AML-193 (cell line): ENCODE data around the gene DENND11.

Experiments
- DNase-seq, 2 experiments: peaks; one replicate each; lab custom pipeline; 2025; lab: John Stamatoyannopoulos, UW

DENND11 gene, protein sequence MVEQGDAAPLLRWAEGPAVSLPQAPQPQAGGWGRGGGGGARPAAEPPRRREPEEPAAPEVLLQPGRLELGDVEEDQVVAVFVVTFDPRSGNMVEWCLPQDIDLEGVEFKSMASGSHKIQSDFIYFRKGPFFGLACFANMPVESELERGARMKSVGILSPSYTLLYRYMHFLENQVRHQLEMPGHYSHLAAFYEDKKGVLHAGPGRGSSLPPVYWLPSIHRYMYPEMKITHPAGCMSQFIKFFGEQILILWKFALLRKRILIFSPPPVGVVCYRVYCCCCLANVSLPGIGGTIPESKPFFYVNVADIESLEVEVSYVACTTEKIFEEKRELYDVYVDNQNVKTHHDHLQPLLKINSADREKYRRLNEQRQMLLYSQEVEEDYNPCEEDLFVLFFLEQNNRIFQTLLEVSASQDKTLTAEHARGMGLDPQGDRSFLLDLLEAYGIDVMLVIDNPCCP

DNA sequence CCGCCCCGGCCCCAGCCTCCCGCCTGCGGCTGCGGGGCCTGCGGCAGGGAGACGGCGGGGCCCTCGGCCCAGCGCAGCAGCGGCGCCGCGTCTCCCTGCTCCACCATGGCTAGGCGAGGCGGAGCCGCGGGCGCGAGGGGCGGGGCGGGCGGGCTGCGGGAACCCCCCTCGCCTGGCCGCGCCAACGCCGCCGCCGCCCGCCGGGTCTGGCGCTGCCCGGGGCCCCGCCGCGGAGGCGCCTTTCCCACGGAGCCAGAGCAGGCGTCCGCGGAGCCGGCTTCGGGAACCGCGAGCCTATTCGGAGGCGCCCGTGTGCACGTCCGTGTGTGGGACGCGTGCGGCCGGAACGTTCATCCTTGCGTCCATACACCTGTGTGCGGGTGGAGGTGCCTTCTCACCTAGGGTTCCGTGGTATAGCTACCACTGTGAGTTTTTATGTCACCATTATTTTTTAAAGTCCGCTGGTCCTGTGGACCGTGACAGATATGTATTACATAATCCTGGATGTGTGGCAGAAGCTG, at the start of gene DENND11:
Gene DENND11 (minus strand): TSS at position 120 of the 521 bp plus-strand sequence. CDS start 13 bp downstream, at position 107.
- DNase-seq: peak in 1 of 2 experiments; percentile 3

DNA sequence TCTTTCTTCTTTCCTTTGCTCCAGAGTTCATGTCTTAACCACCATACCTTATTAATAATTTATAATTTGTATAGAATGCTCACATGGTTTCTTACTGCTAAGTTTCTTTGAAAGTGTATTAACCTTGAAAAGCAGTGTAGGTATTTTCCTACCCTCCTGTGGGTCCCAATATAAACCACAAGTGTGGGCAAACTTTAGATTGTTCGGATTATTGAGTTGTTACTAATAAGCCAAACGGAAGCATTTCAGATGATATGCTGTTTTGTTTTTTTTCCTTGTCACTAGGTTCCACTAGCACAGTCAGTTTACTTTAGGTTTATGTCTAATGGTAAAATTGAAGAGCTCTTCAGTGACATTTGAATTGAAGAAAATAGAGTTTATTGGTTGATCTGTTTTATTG, 46.4 kb upstream of the DENND11 start:
- DNase-seq: no peak

DNA sequence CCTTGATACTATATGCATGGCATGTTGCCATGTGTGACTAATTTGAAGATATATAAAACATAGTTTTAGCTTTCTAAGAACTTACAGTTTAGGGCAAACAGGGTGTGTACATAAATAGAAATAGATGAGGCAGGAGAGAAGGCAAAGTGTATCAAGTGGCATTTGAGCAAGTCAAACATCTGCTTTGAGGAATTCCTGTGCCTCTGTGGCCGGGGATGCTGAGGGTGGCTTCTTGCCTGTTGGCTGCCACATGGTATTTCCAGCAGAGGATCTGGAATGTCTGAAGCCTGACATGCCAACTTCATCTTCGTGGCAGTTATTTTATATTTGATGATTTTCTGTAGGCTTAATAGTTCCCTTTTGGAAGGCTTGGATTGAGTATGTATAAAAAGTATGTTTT, 42.2 kb upstream of the DENND11 start:
- no peak for DNase-seq

DNA sequence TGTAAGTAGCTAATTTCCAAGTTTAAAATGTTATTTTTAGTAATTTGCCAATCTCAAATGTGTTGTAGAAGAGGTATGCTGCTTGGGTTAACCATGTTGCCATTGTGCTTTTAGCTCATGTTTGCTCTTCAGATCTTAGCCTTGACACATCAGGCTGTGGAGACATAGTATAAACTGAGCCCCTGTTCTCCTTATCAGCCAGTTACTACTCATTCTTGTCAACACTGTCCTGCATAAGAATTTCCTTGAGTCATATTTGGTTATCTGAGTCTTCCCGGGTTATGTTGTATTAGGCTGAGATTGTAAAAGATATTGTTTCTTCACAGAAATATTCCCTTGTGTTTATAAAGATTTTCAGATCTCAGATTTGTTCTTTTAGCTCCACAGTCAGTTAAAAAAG, 40.3 kb upstream of the DENND11 start:
- no peak for DNase-seq

DNA sequence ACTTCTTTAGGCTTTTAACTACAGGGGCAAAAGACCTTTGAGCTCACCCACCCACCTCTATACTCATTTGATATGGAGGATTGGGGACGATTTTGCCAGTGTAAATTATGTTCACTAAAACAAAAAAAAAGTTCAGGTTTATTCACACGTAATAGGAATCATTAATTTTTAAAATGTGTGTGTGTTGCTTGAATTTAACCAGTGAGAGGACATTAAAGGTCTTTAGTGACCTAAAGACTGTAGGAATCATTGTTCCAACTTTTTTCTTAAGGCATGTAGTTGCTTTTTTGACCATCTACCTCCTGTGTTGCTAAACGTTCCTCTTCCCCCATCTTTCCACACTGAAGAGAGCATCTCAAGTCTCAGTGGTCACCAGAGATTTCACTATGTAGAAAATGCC, 37.3 kb upstream of the DENND11 start:
- DNase-seq: no peak

DNA sequence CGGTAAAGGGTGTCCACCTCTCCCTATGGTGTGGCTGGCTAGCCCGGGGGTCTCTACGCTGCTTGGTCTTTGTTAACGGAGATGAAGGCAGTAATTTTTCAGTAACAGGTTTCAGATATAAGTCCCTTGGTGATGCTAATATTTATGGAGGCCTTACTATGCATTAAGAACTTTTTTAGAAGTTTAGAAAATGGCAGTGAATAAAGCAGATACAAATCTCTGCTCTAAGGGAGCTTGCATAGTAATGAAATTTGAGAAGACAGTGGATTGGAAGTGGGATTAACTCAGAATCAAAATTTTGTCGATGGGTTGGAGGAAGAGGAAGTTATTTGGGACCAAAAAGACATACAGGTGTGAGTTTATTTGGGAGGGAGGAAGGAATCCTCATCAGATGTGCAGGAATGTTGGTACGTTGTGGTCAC, 36.6 kb upstream of the DENND11 start:
- peak in 1 of 2 experiments; percentile 19 for DNase-seq

DNA sequence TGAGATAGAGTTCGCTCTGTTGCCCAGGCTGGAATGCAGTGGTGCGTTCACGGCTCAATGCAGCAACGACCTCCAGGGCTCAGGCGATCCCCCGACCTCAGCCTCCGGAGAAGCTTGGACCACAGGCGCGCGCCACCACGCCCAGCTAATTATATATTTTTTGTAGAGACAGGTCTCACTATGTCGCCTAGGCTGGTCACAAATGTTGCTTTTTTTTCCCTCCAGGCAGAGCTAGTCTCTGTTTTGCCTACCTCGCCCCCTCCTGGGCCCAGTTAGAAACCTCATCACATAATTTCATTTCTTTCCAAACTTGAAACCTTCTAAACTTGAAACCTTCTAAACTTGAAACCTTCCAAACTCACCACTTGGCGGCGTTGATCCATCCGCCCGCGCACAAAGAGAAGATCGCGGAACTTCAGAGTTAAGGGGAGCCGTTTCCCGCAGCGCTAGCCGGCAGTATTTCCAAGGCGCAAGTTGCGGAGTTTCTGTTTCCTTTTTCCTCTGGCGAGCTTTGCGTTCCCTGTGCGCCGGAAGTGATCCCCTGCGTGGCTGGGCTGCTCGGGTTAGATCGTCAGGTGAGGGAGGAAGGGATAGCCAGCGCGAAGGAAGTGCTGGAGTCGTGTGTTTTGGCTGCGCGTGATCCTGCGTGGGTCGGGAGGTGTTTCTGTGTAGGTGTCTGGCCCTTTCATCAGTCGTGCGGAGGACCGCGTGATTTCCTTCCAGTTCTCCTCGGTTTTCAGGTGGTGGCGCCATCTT, 36.0 kb upstream of the DENND11 start, which contains the start of gene SSBP1:
Gene SSBP1 (plus strand): TSS at position 523 of the 756 bp plus-strand sequence. CDS start 809 bp downstream, outside the sequence.
- peak; percentile 96 to 98 for DNase-seq

DNA sequence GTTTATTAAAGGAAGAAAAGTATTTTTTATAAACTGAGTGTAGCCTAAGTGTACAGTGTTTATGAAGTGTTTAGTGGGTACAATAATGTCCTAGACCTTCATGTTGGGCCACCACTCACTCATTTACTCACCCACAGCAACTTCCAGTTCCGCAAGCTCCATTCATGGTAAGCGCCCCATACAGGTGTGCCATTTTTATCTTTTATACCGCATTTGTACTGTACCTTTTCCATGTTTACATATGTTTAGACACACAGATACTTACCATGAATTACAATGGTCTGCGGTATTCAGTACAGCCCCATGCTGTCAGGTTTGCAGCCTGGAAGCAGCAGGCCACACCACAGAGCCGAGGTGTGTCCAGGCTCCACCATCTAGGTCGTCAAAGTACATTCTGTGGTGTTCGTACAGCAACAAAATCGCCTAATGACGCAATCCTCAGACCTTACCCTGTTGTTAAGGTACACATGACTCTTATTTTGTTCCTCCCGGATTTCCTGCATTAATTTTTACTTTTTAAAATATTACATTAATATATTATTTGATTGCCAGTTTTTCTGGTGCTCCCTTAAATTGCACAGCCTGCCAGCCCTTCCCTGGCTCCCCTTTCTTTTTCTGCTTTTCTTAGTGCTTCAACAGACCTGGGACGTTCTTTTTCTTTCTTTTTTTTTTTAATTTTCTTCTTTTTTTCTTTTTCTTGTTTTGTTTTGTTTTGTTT, 35.3 kb upstream of the DENND11 start:
- DNase-seq: peak; percentile 17 to 18

DNA sequence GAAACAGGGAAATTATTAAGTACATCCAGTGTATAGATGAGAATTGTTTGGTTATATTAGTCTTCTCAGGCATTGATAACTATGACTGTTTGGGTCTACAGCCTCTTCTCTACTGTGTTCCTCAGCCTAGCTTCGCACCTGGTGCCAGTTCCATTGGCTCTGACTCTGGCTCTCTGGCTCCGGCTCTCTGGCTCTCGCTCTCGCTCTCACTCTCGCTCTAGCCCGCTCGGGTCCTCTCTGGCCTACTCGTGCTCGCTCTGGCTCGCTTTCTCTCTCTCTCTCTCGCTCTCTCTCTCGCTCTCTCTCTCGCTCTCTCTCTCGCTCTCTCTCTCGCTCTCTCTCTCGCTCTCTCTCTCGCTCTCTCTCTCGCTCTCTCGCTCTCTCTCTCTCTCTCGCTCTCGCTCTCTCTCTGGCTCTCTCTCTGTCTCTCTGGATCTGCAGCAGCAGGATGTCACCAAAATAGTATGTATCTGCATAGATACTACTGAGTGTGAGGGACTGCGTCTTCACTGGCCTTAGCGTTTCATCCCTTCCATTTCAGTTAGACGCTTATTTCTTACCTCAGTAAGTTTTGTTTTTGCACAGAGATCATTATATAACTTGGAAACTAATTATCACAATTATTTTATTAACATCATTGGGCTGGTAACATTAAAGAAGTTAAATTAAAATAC, 29.6 kb upstream of the DENND11 start:
- DNase-seq: no peak

DNA sequence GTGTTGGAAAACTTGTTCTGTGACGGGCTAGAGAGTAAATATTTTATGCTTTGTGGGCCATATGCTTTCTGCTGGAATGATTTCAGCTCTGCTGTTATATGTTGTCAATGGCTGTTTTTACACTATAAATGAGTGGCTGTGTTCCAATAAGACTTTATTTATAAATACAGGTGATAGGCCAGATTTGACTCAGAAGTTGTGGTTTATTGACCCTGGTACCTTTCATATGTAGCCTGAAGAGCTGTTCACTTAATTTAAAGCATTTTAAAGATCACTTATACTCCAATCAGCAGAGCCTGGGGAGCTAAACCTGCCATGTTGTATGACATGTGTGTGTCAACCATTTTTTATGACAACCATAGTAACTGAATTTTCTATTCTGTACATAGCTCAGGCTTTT, 27.1 kb upstream of the DENND11 start:
- DNase-seq: no peak

DNA sequence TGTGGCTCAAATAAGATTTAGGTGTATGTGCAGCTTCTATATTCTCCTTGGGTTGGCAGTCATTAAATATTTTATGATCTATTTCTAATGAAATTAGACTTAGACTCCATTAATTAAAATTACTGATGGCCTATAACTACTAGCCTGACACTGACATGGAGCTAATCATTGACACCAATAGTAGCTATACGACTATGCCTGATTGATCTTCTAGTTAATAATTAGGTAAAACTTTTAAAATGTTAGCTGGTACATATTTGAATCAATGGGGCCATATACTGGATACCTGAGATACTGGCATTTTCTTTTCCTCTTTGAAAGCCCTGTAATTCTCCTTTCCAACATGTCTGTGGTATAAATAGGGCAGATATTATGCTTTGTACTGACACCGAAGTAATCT, 20.6 kb upstream of the DENND11 start:
- no peak for DNase-seq

DNA sequence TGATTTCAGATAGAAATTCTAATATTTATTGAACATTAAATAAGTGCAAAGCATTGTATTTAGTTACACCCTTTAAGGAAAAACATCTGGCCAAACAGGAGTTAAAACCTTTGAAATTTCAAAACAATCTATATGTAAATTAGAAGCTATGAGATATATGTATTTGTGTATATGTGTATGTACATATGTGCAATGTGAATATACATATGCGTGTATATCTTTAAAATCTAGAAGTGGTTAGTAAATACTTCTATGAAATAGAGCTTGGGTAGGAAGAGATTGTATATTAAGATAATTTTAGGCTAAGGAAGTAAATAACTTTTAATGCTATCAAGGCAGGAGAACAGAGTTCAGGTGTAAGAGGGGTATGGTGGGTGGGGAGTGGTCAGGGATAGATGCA, 15.5 kb upstream of the DENND11 start:
- DNase-seq: no peak

DNA sequence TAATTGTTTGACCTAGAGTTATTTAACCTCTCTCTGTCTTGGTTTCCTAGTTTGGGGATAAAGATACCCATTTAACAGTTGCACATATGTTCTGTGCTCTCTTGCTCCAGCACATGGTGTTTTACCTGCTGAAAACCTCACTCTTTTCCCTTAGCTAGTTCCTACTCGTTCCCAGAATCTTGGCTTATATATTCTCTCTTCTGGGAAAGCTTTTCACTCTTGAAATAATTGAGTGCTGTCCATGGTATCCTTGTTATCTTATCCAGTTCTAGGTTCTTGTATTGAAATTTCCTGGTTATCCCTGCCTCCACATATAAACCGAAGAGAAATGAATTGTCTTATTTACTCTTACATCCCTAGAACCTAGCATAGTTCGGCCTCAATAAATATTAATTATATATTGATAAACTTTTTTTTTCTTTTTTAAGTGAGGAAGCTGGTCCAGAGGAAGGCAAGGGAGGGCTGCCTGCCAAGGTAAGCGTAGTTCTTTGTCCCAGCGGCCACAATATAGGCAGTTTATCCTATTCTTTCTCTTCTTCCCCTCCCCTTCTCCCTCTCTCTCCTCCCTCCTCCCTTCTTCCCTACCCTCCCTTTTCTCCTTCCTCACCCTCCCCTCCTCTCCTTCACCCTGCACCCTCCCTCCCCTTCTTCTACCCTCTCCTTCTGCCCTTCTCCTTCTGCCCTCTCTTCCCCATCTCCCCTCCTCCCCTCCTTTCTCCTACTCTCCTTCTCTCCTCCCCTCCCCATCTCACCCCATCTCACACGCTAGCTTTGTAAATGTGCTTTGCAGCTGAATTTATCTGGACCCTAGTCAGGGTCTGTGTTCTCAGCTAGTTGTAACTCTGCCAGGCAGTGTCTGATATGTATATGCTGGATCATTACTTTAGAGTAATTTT, 14.1 kb upstream of the DENND11 start:
- no peak for DNase-seq

DNA sequence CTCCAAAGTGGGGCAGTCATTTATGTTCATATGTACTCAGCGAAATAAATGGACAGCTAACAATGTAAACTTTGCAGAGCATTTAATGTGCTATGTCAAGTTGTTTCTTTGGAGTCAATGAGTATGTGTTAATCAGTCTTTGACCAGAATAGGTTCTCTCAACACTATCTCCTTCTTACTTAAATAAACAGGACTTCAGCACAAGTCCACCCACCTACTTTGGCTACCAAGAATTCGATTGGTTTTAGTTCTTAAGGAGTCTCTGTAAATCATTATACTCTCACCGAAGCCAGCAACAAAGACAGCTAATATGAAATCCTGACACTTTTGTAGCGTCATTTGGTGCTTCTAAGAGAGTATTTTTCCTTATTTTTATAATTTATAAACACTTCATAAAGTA, 13.1 kb upstream of the DENND11 start:
- DNase-seq: no peak

DNA sequence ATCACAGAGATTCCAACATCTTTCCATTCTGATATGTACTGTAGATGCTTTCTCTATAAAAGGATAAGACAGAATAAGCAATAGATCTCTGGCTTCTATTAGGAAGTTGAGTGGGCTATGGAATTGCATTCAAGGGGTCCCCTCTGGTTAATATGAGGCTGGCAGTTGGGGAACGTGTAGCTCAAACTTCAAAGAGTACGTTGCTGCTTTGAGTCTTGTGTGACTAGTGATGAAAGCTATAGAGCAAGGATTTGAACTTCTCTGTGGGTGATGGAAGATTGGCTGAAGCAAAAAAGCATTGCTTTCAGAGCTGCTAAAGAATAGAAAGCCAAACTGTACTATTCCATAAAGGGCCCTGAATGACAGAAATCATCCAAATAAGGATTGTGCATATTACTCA, 12.6 kb upstream of the DENND11 start:
- no peak for DNase-seq

DNA sequence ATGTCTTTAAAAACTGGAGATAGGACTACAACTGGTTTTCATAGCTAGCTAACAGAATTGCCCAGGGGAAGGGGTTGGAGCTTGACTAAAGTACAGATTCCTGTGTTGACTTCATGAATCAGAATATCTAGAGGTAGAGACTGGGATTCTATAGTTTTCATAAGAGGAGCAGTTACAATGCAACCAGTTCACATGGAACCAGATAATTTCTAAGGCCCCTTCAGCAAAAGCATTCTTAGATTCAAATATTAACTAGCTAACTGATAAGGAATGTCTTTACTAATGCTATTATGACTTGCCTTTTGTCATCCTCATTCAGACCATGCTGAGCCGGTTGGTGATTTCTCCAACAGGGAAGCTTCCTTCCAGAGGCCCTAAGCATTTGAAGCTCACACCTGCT, 11.9 kb upstream of the DENND11 start:
- no peak for DNase-seq

DNA sequence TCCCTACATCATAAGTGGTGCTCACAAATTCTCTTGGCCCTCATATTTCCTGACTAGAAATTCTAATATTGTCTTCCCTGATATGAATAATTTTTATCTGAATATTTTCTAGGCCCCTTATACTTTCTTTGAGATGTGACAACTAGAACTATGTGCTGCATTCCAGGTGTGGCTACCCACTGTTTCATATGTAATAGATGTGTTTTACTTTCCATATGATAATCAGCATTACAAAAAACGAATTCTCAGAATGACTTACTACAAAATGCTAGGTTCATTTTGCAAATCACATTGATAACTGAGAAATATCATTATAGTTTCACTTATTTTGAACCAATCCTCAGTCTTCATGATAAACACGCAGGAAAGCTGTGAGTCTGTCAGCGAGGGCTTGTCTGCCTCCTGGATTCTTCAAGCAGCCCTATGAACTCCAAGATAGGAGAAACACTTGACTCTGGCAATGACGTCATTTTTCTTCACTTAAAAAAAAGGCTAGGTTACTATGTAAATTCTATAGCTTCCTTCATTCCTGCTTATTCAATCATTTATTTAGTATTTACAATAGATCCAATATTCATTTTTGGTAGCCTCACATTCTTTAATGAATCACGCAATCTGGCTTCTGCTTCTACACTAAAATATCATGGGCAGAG, 10.8 kb upstream of the DENND11 start:
- DNase-seq: no peak

DNA sequence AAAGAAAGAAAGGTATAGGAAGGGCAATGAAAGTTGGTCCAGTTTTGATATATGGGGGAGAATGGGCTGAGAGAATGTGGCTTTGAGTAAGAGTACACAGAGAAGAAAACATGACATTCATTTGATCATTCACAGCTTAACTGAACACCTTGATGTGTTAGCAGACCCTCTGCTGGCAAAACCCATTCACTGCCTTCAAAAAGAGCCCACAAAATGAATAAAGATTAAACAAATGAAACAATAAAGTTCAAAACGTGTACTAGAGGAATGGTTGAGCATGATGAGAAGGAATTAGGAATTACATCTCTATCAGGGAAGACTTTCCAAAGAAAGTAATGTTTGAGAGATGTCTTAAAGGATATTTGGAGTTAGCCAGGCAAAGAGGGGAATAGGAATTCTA, 8.3 kb upstream of the DENND11 start:
- DNase-seq: no peak

DNA sequence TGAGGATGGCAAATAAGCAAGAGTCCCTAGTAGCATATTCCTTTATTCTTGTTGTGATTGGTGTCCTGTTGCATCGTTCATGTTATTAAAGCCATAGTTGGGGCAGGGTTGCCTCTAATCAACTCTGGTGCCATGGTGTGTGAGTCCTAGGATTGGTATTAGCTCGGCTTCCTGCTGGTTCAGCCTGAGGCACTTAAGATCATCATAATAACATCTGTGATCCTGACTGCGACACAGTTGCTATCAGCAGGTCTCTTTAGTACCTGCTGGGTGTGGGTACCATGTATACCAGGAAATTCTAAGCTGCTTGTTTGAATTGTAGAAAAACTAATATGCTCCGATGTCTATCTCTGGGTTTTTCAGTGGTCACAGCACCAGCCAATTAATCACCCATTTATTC, 7.8 kb upstream of the DENND11 start:
- no peak for DNase-seq

DNA sequence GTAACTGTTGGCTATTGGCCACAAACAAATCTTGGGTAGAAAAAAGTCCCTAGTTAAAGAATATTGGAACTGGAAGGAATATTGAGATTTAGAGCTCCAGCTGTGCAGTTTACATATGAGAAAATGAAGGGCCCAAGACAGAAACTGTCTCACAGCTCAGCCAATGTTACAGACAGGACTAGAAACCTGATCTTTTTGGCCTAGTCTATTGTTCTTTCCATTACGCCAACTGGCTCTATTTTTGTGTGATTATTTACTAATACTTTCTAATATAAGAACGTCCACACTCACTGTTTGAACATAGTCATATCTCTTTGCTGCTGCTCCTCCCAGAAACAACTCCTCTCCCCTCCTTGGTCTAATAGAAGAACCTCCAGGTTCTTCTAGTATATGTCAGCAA, 7.4 kb upstream of the DENND11 start:
- DNase-seq: no peak
